Skeletal muscle cell (primary cell): ENCODE results near the gene SSPN.

ENCODE experiments used
- DNase-seq: peaks from one replicate; pipeline ENCODE4 v3.0.0-alpha.2; 2010; ENCODE audit warnings: low read depth
- H3K4me3 ChIP-seq: 2 replicates; pipeline ENCODE4 v1.5.1; 2011; ENCODE audit warnings: low read depth, mild to moderate bottlenecking, control low read depth, low read length, moderate library complexity

SSPN gene

GRCh38 chr12:26195250-26195640, at the start of gene SSPN:
SSPN (plus strand) TSS chr12:26195573; CDS start chr12:26195673, 100 bp downstream.
- peak; percentile 41 for DNase-seq
- H3K4me3 ChIP-seq = peak within 1 kb of the TSS; percentile 57

GRCh38 chr12:26148291-26148690, 47.1 kb upstream of the SSPN start:
- no peak overlapping the region for H3K4me3 ChIP-seq
- no peak for DNase-seq

GRCh38 chr12:26149968-26150500, 45.3 kb upstream of the SSPN start:
- no peak overlapping the region for H3K4me3 ChIP-seq
- no peak for DNase-seq

- DNase-seq = peak; percentile 61
- no peak overlapping the region for H3K4me3 ChIP-seq
Measured at GRCh38 chr12:26150736-26151450, 44.5 kb upstream of the SSPN start.

GRCh38 chr12:26152507-26153102, 42.8 kb upstream of the SSPN start:
- H3K4me3 ChIP-seq = no peak overlapping the region
- no peak for DNase-seq

GRCh38 chr12:26153421-26154154, 41.8 kb upstream of the SSPN start:
- DNase-seq = peak; percentile 88
- H3K4me3 ChIP-seq = no peak overlapping the region

- H3K4me3 ChIP-seq = no peak overlapping the region
- DNase-seq = no peak
Measured at GRCh38 chr12:26156201-26156871, 39.0 kb upstream of the SSPN start.

GRCh38 chr12:26157001-26157400, 38.4 kb upstream of the SSPN start:
- DNase-seq = no peak
- no peak overlapping the region for H3K4me3 ChIP-seq

- DNase-seq = no peak
Measured at GRCh38 chr12:26158078-26158764, 37.2 kb upstream of the SSPN start.

GRCh38 chr12:26162174-26162573, 33.2 kb upstream of the SSPN start:
- H3K4me3 ChIP-seq = no peak overlapping the region
- DNase-seq = no peak

More at GRCh38 chr12:26158078-26158764, 37.2 kb upstream of the SSPN start:
- no peak overlapping the region for H3K4me3 ChIP-seq

- DNase-seq = no peak
- no peak overlapping the region for H3K4me3 ChIP-seq
Measured at GRCh38 chr12:26162905-26163304, 32.5 kb upstream of the SSPN start.

- DNase-seq = no peak
- H3K4me3 ChIP-seq = no peak overlapping the region
Measured at GRCh38 chr12:26164118-26164517, 31.3 kb upstream of the SSPN start.

GRCh38 chr12:26172013-26172412, 23.4 kb upstream of the SSPN start:
- no peak for DNase-seq
- no peak overlapping the region for H3K4me3 ChIP-seq

GRCh38 chr12:26172539-26172938, 22.8 kb upstream of the SSPN start:
- H3K4me3 ChIP-seq = no peak overlapping the region
- DNase-seq = no peak

- H3K4me3 ChIP-seq = no peak overlapping the region
- DNase-seq = no peak
Measured at GRCh38 chr12:26172946-26173552, 22.3 kb upstream of the SSPN start.

GRCh38 chr12:26176725-26177124, 18.6 kb upstream of the SSPN start:
- DNase-seq = no peak
- no peak overlapping the region for H3K4me3 ChIP-seq

GRCh38 chr12:26177283-26177682, 18.1 kb upstream of the SSPN start:
- no peak for DNase-seq

GRCh38 chr12:26179826-26180225, 15.5 kb upstream of the SSPN start:
- no peak for DNase-seq
- H3K4me3 ChIP-seq = no peak overlapping the region

More at GRCh38 chr12:26177283-26177682, 18.1 kb upstream of the SSPN start:
- no peak overlapping the region for H3K4me3 ChIP-seq

GRCh38 chr12:26182377-26182776, 13.0 kb upstream of the SSPN start:
- DNase-seq = no peak
- no peak overlapping the region for H3K4me3 ChIP-seq
